GM18505 (cell line): Measurements from ENCODE around the gene CDH18.

Experiments used
- ATAC-seq: cut with Tn5 transposase; IDR thresholded peaks from one replicate; pipeline ENCODE4 v1.9.1; 2021; ENCODE audit not compliant: unreplicated experiment
- POLR2A ChIP-seq: IDR thresholded peaks from 4 replicates; pipeline ENCODE4 v1.6.1; 2011; ENCODE audit warnings: borderline replicate concordance; ENCODE audit not compliant: insufficient read depth, insufficient read length; ENCODE audit errors: extremely low read depth

The CDH18 gene

DNA sequence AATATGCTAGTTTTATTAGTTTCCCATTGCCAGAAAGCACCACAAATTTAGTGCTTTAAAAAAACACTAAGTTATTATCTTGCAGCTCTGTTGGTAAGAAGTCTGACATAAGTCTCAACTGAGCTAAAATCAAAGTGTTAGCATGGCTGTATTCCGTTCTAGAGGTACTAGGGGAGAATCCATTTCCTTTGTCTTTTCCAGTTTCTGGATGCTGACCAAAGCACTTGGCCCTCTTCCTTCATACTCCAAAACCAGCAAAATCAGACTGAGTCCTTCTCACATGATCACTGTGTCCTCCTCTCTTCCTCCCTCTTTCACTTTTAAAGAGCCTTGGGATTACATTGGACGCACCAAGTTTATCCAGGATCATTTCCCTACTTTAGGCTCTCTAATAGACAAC, 9.5 kb downstream of the CDH18 start:
- no peak for TF ChIP-seq POLR2A

DNA sequence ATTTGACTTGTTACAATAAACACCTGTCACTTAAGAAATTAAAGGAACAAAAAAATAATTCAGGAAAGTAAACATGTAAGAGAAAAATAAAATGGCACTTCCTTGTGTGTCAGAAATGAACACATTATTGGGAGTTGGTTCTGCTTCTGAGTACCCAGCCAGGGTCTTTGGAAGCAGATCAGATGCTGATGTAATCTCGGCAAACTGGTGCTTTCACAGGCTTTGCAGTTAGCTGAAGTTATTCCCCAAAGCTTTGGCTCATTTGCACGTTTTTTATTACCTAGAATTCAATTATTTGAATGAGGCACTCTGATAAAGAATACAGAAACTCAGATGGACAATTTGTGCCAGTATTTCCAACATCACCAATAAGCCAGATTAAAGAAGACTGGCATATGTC, 10.9 kb downstream of the CDH18 start:
- TF ChIP-seq POLR2A: no peak
- ATAC-seq: no peak

More for the DNA sequence above, 9.5 kb downstream of the CDH18 start:
- no peak for ATAC-seq

DNA sequence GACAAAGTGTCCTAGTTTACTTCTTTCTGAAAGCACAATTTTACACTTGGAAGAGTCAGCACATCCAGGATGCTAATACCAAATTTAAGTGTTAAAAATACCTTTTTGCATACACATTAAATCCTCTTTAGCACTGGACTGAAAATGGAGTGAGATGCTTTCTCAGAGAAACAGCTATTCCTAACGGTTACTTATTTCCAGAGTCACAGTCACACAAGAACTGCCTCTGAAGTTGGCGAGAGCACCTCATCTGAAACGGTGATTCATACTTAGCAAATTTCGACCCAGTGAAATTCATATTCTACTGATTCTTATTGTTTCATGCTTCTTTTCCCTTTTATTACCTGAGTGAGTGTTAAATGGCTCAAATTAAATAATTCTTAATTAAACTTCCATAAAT, 12.2 kb downstream of the CDH18 start:
- no peak for ATAC-seq
- no peak for TF ChIP-seq POLR2A

DNA sequence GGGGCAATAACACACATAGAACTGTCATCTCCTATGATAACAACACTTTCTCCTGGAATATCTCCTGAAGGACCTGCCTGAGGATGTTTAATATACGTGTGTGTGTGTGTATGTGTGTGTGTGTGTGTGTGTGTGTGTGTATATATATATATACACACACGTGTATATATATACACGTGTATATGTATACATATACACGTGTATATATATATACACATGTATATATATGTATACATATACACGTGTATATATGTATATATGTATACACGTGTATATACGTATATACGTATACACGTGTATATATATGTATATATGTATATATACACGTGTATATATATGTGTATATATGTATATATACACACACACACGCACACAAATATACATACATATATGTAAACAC, 27.5 kb downstream of the CDH18 start:
- ATAC-seq: no peak
- TF ChIP-seq POLR2A: no peak

DNA sequence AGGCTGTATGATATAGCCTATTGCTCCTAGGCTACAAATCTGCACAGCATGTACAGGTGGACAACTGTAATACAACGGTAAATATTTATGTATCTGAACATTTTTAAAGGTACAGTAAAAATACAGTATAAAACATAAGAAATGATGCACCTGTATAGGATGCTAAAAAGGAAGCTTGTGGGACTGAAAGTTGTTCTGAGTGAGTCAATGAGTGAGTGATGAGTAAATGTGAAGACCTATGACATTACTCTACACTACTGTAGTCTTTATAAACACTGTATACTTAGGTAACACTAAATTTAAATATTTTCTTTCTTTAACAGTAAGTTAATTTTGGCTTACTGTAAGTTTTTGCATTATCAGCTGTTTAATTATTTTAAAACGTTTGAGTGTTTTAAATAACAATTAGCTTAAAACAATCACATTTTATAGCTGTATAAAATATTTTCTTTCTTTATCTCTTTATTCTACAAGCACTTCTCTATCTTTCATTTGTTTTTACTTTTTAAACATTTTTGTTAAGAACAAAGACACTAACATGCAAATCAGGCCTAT, 28.1 kb downstream of the CDH18 start:
- no peak for TF ChIP-seq POLR2A
- no peak for ATAC-seq

DNA sequence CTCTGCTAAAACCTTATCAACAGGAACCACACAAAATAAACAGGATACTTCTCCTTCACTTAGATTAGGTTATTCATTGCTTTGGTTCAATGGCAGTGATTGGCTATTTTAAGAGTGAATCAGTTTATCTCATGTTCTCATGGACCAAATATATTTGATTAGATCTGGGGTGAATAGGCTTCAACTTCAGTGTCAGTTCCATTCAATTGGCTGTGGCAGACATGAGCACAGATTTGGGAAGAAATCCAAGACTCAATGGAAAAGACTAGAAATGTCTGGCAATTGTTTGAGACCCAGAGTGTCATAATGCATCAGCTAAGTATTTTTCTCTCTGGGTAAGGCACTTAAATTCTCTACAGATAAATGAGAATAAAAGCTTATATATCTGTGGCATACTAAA, 37.1 kb downstream of the CDH18 start:
- no peak for TF ChIP-seq POLR2A
- no peak for ATAC-seq

DNA sequence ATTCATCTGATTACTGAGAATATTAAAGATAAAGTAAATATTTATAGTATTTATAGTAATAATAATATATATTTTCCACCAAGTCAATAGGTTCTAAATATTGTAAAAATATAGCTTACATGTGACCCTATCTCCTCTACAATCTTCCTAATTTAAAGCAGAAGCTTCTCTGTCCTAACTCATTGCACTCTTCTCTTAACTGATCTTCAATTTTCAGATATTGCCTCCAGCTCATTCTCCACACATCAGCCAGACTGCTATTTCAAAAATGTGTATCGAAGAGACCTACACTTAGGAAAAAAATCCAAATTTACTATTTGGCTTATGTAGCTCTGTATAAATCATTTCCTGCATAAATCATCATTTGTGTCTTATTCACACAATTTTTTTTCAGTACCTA, 47.8 kb downstream of the CDH18 start:
- TF ChIP-seq POLR2A: no peak
- ATAC-seq: no peak

DNA sequence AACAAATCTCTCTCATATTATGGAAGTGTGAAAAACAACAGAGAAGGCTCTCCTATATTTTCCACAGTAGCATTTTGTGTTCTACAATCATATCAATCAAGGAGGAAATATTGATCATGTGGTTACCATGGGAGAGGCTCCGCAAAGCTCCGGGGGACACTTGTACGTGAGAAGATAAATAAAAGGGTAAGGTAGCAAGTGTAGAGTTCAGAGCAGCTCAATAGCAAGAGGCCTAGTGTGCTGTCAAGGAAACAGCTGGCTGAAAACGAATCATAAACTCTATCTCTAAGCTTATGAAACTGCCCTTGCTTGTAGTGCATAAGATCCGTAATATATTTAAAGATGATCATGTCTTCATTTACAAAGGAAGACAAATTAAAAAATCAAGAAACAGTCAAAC, 57.5 kb downstream of the CDH18 start:
- ATAC-seq: no peak
- TF ChIP-seq POLR2A: no peak

DNA sequence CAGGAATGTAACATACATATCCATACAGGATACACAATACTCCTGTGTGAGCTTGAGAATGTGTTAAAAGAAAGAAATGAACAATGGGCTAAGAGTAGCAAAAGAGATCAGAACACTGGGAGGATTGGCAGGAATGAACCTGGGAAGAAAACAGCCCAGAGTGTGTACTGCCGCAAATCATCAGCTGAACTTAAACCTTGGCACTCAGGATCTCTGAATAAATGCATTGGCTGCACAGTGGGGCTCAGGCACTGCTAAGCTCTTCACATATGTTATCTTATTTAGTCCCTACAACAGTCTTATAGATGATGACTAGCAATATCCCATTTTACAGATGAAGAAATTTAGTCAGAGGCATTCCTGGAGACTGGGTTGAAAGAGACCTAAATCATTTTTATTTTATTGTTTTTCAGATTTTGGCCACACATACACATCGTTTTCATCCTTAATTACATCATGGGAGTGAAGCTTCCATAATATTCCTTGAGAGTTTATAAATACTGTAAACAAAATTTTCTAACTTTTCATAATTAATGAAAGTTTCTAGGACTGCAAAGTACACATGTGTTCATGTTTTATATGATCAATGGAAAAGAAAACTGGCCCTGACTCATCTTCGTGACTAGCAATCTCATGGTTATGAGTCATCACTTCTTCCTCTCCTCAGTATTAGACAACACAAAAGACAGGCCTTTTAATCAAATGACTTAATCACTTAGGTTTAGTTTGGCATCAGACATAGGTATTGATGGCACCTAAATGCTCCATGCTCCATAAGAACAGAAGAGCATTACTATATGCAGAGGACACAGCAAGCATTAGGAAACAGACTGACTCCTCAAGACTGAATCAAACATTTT, 59.2 kb downstream of the CDH18 start:
- peak; percentile 69 for ATAC-seq
- TF ChIP-seq POLR2A: no peak

DNA sequence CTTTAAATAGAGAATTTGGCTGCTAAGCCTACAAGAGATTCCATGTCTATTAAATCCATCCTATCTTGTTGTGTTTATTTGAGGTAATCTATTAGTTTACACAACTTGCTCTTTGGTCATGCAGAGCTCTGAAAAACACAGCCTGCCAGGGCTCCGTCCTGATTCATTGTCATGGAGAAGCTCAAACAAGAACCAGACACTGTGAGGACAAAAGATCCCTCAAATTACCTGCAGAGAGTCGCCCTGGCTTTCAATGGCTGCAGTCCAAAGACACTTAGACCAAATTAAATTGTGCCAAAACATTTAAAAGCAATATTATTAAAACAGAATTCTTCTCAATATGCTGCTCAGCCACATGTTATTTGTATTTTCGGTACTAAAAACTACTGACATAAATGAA, 60.1 kb downstream of the CDH18 start:
- no peak for ATAC-seq

DNA sequence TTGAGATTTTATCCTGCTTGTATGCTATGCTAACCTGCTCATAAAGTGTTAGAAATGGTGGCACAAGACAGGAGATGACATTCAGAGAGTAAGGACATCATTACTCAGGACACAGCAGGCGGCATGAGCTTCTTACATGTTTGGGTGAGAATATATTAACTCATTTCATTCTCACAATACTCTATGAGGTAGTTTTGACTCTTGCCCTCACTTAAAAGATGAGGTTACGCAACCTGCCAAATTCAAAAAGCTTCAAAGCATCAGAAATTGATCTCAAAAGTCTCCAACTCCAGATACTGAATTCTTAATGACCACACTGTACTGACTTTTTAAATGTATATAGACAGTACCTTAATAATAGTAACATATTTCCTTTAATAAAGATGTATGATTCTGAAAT, 60.8 kb downstream of the CDH18 start:
- ATAC-seq: no peak
- no peak for TF ChIP-seq POLR2A

More for the DNA sequence above, 60.1 kb downstream of the CDH18 start:
- no peak for TF ChIP-seq POLR2A

DNA sequence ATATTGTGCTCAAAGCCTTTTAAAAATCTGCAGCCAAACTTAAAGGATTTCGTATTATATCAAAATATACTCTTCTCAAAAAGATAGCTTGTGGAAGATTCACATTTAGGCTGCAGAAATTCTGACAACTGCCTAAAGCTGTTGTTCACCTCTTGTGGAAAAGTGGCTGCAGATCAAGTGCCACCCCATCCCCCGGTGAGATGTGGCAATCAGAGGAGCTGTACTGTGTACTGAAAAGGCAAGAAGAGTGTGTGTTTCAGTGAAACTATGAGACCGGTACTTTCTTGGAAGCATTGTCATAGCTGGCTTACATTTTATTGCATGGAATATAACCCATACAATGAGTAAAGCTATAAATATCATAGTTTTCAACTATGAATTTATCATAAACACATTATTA, 64.3 kb downstream of the CDH18 start:
- TF ChIP-seq POLR2A: no peak
- ATAC-seq: no peak

DNA sequence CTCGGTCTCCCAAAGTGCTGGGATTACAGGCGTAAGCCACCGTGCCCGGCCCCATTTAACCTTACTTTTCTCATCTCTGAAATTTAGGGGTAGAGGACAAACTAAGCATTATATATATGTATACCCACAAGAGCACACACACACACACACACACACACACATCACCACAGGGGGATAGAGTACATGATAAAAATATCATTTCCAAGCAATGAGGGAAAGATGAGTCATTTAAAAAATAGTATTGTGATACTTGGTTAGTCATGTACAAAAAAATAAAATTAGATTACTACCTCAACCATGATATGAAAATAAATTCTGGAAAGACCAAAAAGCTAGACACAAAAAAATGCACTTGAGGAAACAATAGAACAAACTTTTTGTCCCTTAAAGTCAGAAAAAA, 67.2 kb downstream of the CDH18 start:
- no peak for TF ChIP-seq POLR2A
- ATAC-seq: no peak

DNA sequence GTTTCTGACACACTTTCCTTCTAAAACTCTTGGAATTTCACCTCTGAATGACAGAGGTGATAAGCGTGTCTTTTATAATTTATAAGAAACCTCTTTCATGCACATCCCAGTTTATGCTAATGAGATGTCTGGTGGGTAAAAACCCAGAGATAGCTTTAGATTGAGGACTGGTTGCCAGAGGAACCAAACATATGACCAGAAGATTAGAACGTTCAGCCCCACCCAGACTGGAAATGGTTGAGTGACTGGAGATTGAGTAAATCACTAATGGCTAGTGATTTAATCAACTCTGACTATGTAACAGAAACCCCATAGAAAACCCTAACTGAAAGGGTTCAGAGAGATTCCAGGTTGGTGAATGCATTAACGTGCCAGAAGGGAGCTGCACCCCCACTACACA, 69.2 kb downstream of the CDH18 start:
- ATAC-seq: no peak
- no peak for TF ChIP-seq POLR2A
